GM12878 (cell line): ENCODE data around the gene PLEKHM2.

Experiments
- EGR1 ChIP-seq, 2 experiments: IDR thresholded peaks; 1 replicate in 1 of 2; 2 replicates in 1 of 2; pipeline ENCODE4 v1.6.1; 2011 to 2012; ENCODE audit warnings: low read depth in 2 of 2, low read length in 2 of 2, borderline replicate concordance in 1 of 2, mild to moderate bottlenecking in 1 of 2, moderate library complexity in 1 of 2
- POU2F2 ChIP-seq: IDR thresholded peaks from 3 replicates; pipeline ENCODE4 v1.6.1; 2011; ENCODE audit warnings: low read depth, mild to moderate bottlenecking, low read length, borderline replicate concordance

DNA sequence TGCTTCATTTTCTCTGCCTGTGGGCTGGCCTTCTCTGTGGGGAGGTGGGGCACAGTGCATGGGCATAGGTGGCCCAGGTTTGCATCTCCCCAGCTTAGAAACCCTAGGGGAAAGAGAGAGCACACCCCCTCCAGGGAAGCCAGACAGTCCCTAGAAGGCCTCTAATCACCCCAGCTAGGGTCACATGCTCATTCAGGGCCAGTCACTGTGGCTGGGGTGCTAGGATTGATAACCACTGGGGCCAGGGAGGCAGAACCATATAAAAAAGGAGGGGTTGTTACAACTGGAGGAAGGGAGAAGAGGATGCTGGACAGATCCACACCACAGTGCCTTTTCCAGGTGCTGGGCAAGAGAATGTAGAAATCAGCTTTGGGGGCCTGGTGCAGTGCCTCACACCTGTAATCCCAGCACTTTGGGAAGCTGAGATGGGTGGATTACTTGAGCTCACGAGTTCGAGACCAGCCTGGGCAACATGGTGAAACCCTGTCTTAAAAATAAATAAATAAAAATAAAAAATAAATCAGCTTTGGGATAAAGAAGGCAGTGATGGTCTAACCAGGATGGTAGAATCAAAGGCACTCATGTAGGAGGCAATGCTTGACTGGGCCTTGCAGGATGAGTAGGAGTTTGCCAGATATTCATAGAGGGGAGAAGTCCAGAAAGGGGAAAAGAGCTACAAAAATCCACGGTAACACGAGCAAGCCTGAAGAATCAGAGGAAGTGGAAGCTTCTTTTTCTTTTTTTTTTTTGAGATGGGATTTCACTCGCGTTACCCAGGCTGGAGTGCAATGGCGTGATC, 94.0 kb downstream of the PLEKHM2 start:
- TF ChIP-seq EGR1 (IDR thresholded peaks at IDR 0.05; ENCODE audit: borderline replicate concordance in 1 of 2, low read depth in 2 of 2, low read length in 2 of 2), result no peak
- TF ChIP-seq POU2F2, result no peak
